IPS-NIHi7 (cell line): ENCODE measurements around the gene SPATS1.
A peak's percentile ranks its signal among the peaks of the same experiment; 100 is the strongest.

Source experiments
- DNase-seq: peaks from one replicate; pipeline ENCODE4 v3.0.0; 2012; ENCODE audit warnings: mixed read lengths; ENCODE audit errors: extremely low spot score

The SPATS1 gene

GRCh38 chr6:44342489-44342888 is at the start of gene SPATS1:
Gene SPATS1, plus strand, starts transcription at chr6:44342650. Its CDS starts 446 bp downstream, at chr6:44343096.
- DNase-seq: peak; percentile 34

DNA sequence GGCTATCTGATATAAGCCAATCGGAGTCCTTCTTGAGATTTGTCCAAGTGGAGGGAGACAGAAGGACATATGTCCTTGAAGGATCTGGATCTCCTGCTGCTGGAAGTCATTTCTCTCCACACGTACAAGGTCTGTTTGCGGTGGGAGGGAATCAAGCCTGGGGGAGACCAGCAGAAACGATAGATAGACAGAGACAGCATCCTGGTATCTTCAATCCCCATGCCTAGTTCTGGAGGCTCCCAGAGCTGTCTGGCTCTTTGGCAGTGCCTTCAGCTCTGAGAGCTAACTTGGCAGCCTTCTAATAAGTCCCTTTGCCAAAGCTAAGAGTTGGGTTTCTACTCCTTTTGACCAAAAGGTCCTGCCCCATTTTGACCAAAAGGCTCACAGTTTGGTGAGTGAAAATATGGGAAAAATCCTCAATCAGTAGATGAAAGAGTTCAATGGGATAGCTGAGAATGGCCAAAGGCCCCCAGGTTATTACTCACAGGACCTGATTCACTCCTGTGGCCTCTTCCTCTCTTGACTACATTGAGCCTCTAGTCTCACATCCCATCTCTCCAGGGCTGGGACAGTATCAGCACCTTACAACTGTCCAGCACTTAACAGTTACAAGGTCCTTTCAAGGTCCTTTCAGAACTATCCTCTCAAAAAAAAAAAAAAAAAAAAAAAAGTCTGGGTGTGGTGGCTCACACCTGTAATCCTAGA is 49.6 kb upstream of the SPATS1 start:
- DNase-seq: no peak

- DNase-seq: no peak
Measured at GRCh38 chr6:44294832-44295791, 47.3 kb upstream of the SPATS1 start.

- peak; percentile 77 for DNase-seq
Measured at GRCh38 chr6:44297063-44298038, 45.1 kb upstream of the SPATS1 start.

DNA sequence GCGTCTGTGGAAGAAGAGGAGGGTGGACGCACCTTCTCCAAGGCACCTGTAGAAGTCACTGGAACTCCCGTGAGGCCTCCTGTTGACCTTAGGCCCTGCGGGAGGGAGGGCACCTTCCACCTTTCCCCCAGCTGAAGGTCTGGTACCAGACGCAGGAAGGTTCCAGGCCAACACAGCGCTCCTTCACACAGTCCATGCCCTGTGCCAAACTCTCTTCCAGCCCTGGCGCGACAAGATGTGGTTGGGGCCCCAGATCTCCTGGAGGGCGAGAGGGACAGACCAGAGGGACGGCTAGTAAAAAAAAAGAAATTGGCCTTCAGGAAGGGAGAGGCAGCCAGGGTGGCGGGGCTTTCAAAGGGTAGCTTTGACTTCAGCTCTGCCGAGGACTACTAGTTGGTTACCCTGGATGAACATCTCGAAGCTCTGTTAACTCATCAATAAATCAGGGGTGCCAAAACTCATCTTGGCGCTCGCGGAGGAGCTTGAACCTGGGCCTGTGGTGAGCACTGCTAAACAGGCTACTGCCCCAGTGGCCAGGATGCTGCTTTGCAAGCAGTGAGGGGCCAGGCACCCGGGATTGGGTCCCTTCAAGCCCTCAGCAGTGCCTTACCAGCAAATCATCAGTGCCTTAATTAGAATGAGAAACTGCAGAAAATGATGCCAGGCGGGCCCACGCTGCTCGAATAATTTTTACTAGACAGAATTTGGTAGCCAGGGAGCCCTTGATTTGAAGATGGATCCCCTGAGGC is 44.2 kb upstream of the SPATS1 start:
- DNase-seq: peak; percentile 43

DNA sequence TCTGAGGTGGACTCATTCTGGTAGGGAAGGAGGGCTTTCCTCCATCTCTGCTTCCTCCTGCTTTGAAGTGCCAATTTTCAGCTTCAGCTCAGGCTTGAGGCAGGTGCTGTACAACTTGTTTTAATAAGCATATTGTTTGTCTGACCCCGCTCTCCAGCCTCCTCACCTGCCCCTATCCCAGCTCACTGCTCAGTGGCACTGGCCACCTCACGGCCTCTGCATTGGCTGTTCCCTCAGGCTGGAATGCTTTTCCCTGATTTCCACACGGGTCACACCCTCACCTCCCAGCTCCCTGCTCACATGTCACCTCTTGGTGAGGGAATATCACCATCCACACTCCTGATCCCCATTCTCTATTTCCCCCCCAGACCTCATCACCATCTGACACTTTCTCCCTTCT is 43.6 kb upstream of the SPATS1 start:
- no peak for DNase-seq

- DNase-seq: no peak
Measured at GRCh38 chr6:44300292-44300823, 42.1 kb upstream of the SPATS1 start.

GRCh38 chr6:44301106-44301505 is 41.3 kb upstream of the SPATS1 start:
- no peak for DNase-seq

GRCh38 chr6:44301782-44302564 is 40.5 kb upstream of the SPATS1 start:
- no peak for DNase-seq

GRCh38 chr6:44302856-44303255 is 39.6 kb upstream of the SPATS1 start:
- DNase-seq: no peak

DNA sequence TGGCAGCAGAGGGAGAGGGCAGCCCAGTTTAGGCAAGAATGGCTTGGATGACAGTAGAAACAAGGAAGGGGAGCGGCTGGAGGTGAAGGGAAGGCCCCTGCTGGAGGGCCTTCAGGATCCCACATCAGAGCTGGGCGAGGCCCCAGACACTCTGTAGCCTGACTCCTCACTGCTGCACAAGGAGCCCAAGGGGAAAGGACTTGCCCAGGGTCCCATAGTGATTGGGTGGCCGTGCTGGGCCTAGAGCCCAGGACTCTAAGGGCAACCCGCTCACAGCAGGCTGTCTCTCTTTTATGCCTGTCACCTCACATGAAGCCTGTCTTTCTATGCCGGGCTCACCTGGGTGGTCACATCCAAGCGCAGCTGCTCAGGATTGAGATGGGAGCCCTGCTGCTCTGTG is 38.6 kb upstream of the SPATS1 start:
- no peak for DNase-seq

GRCh38 chr6:44304282-44305199 is 37.9 kb upstream of the SPATS1 start:
- DNase-seq: peak; percentile 83

- DNase-seq: no peak
Measured at GRCh38 chr6:44305200-44305725, 37.2 kb upstream of the SPATS1 start.

DNA sequence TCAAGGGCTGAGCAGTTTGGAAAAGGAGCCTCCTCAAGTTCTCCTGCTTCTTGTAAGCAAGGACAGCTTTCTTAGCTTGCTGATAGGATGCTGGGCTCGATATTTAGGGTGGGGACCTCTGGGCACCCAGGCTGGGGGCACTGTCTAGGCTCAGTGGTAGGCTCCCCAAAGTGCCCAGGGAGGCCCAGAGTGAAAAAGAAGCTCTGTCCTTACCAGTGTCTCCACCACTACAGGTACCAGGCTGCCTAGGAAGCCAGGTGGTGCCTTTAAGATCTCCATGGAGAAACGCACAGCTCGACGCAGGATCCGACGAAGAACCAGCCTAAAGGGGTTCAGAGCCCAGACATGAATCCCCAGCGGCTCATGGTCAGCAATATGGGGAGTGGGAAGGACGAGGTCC is 35.7 kb upstream of the SPATS1 start:
- no peak for DNase-seq

GRCh38 chr6:44307217-44307616 is 35.2 kb upstream of the SPATS1 start:
- no peak for DNase-seq

DNA sequence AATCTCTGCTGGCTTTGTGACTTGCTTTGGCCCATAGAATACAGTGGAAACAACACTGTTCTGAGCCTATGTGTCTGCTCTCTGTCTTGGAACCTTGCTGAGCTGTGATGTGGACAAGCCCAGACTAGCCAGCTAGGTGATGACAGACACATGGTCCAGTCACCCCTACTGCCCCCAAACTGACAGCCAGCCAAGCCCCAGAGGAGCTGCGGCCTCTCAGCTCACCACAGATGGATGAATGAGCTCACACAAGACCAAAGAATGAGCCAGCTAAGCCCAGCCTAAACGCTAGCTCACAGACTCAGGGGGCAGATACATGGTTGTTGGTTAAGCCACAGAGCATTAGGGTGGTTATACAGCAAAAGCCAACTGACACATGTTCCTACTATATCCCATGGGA is 33.4 kb upstream of the SPATS1 start:
- DNase-seq: no peak

GRCh38 chr6:44309631-44310030 is 32.8 kb upstream of the SPATS1 start:
- DNase-seq: no peak

GRCh38 chr6:44310241-44310640 is 32.2 kb upstream of the SPATS1 start:
- no peak for DNase-seq

DNA sequence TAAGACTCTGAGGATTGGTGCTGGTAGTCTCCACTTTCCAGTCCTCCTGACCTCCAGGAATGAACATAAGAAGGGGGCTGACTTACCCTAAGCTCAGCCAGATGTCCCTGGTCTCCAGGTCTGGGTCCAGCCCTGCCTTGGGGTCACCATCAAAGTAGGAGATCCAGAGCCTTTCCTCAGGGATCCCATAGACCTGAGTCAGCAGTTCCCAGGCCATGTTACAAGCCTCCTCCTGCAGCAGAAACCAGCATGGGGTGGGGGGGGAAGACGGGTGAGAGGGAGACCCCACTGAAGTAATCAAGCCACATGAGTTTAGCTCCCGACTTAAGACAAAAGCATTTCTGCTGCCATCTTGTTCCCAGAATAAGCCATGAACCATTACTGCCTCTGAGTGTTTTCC is 31.1 kb upstream of the SPATS1 start:
- DNase-seq: no peak
